ENCODE data around the gene CNTNAP4. TPM values are rescaled to one million over a fixed set of nuclear protein-coding genes. Genes with fewer than 3 reads are reported as not detected.

Gene CNTNAP4
- polyA plus RNA-seq, 2 donors, result not detected

DNA sequence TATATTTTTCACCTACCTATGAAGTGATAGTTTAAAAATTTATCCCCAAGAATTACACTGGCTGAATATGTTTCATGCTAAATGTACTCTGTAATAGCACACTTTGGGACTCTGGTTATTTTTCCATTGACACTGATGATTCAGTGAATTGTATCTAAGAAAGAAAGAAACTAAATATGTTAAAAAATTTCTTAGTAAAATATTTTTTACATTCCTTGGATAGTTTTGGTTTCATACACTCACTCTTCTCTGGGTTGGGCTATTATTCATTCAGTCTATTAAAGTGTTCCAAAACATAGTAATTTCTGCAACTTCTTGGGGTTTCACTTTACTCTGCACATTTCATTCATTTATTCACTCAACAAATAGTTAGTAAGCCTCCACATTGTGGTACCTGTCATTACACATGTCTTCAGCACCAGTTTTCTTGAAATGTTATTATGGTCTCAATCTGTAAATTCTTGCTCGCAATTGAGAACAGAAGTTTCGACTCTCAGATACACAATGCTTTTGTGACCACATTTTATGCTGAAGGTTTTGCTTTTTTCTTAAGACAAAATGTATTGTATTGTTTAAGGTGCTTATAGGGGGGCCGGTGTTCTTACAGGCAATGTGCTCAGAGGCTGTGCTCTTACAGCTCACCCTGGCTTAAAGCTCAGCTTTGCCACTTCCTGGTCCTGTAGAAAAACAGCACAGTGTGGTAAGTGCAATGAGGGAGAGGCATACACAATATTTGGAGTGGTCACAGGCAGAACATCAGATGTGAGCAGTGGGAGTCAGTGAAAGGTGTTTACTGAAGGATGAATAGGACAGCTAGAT, 17.4 kb downstream of the CNTNAP4 start:
- no peak overlapping the region for H3K4me3 ChIP-seq (ENCODE audit: low read depth in 1 of 2, low read length in 2 of 2)
- no peaks in the 10 kb centered on the region for H3K36me3 ChIP-seq (ENCODE audit: control insufficient read depth in 2 of 2, insufficient read depth in 2 of 2, low read length in 1 of 2)
- WGBS, 2 donors, result 88 to 92% methylated on average over 3 of the region's 3 CpGs
- H3K4me1 ChIP-seq (ENCODE audit: control insufficient read depth in 2 of 2, insufficient read depth in 2 of 2, low read length in 1 of 2), result no peaks in the 10 kb centered on the region
- no peaks in the 10 kb centered on the region for H3K9me3 ChIP-seq (ENCODE audit: control insufficient read depth in 2 of 2, insufficient read depth in 1 of 2, low read depth in 1 of 2, low read length in 1 of 2)
- H3K27me3 ChIP-seq (ENCODE audit: control insufficient read depth in 1 of 2, insufficient read depth in 2 of 2, low read length in 2 of 2), result no peaks in the 10 kb centered on the region
- H3K27ac ChIP-seq (ENCODE audit: low read depth in 2 of 2, low read length in 1 of 2), result no peak overlapping the region

DNA sequence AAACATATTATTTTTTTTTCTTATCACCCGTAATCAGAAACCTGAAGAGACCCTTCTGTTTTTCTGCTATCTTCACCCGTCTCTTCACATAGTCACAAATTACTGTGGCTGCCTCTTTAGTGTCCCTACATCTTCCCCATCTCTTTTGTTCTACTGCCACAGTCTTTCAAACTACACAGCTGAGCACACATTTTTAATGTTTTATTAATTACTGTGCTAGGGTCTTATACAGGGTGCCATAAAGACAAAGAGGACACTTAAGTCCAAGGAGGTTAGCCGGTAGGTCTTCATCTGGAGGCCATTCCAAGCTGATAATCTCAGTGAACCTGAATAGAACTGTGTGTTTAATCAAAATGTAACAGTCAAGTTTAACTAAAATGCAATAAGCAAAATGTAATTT, 20.7 kb downstream of the CNTNAP4 start:
- H3K27ac ChIP-seq (ENCODE audit: low read depth in 2 of 2, low read length in 1 of 2), result no peak overlapping the region

DNA sequence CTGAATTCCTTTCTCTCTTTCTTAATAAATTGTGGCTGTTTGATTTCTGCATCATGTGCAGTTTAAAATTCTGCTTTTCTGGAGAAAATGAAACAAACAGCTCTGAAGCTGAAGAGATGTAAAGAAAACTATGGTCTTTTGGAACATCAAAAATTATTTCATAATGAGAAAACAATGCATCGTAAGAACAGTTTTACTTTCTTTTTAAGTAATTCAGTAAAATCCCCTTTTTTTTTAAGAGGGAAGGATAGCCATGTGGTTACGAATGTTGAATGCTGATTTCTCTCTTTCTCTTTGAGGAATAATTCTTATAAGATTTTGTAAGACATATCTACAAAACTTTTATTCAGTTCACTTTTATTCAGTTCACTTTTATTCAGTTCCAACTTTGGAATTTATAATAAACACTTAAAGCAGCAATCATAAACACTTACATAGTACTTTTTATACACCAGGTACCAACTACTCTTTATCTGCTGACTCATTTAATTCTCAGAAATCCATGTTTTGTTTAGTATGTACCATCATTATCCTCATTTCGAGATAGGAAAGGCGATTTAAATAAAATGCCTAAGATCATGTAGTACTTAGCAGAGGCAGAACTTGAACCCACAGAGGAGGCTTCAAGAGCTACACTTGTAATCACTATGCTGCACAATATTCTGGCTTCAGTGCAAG, 26.6 kb downstream of the CNTNAP4 start:
- H3K4me3 ChIP-seq (ENCODE audit: low read depth in 1 of 2, low read length in 2 of 2), result no peak overlapping the region
- no peaks in the 10 kb centered on the region for H3K36me3 ChIP-seq (ENCODE audit: control insufficient read depth in 2 of 2, insufficient read depth in 2 of 2, low read length in 1 of 2)
- no peaks in the 10 kb centered on the region for H3K9me3 ChIP-seq (ENCODE audit: control insufficient read depth in 2 of 2, insufficient read depth in 1 of 2, low read depth in 1 of 2, low read length in 1 of 2)
- 76 to 81% methylated on average over 4 of the region's 4 CpGs for WGBS, 2 donors
- H3K27ac ChIP-seq (ENCODE audit: low read depth in 2 of 2, low read length in 1 of 2), result no peak overlapping the region
- H3K4me1 ChIP-seq (ENCODE audit: control insufficient read depth in 2 of 2, insufficient read depth in 2 of 2, low read length in 1 of 2), result no peaks in the 10 kb centered on the region
- H3K27me3 ChIP-seq (ENCODE audit: control insufficient read depth in 1 of 2, insufficient read depth in 2 of 2, low read length in 2 of 2), result no peaks in the 10 kb centered on the region

More for the DNA sequence above, 20.7 kb downstream of the CNTNAP4 start:
- Histone ChIP-seq H3K36me3 (ENCODE audit: control insufficient read depth in 2 of 2, insufficient read depth in 2 of 2, low read length in 1 of 2) (no peaks in the 10 kb centered on the region), H3K4me1 (ENCODE audit: control insufficient read depth in 2 of 2, insufficient read depth in 2 of 2, low read length in 1 of 2) (no peaks in the 10 kb centered on the region), H3K27me3 (ENCODE audit: control insufficient read depth in 1 of 2, insufficient read depth in 2 of 2, low read length in 2 of 2) (no peaks in the 10 kb centered on the region), H3K4me3 (ENCODE audit: low read depth in 1 of 2, low read length in 2 of 2) (no peak overlapping the region), H3K9me3 (ENCODE audit: control insufficient read depth in 2 of 2, insufficient read depth in 1 of 2, low read depth in 1 of 2, low read length in 1 of 2) (no peaks in the 10 kb centered on the region)
- 66 to 73% methylated on average over 3 of the region's 3 CpGs for WGBS, 2 donors

DNA sequence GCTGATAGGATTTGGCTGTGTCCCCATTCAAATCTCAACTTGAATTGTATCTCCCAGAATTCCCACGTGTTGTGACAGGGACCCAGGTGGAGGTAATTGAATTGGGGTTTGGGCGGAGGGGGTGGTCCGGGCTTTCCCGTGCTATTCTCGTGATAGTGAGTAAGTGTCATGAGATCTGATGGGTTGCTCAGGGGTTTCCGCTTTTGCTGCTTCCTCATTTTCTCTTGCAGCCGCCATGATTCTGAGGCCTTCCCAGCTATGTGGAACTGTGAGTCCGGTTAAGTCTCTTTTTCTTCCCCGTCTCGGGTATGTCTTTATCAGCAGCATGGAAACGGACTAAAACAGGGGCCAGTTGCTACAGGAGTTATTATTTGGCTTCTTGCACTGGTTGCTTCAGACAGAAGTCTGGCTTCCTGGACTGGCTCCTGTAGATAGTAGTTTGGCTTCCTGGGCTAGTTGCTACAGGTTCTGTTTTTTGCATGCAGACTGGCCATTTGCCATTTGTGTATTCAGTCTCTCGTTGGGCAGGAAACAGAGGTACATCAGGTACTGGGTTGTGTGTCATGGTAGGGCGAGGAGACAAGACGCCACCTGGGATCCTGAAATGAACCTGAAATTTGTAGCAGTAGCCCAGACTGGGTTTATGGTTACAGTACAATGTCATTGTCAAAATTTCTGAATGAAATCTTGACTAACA, 32.6 kb downstream of the CNTNAP4 start:
- H3K27ac ChIP-seq (ENCODE audit: low read depth in 2 of 2, low read length in 1 of 2), result no peak overlapping the region
- no peaks in the 10 kb centered on the region for H3K4me1 ChIP-seq (ENCODE audit: control insufficient read depth in 2 of 2, insufficient read depth in 2 of 2, low read length in 1 of 2)
- no peaks in the 10 kb centered on the region for H3K27me3 ChIP-seq (ENCODE audit: control insufficient read depth in 1 of 2, insufficient read depth in 2 of 2, low read length in 2 of 2)
- WGBS, 2 donors, result 89 to 92% methylated on average over 14 of the region's 14 CpGs
- H3K9me3 ChIP-seq (ENCODE audit: control insufficient read depth in 2 of 2, insufficient read depth in 1 of 2, low read depth in 1 of 2, low read length in 1 of 2), result peaks cover 0 to 3% of the 10 kb centered on the region in 2 donors
- H3K4me3 ChIP-seq (ENCODE audit: low read depth in 1 of 2, low read length in 2 of 2), result no peak overlapping the region
- no peaks in the 10 kb centered on the region for H3K36me3 ChIP-seq (ENCODE audit: control insufficient read depth in 2 of 2, insufficient read depth in 2 of 2, low read length in 1 of 2)

DNA sequence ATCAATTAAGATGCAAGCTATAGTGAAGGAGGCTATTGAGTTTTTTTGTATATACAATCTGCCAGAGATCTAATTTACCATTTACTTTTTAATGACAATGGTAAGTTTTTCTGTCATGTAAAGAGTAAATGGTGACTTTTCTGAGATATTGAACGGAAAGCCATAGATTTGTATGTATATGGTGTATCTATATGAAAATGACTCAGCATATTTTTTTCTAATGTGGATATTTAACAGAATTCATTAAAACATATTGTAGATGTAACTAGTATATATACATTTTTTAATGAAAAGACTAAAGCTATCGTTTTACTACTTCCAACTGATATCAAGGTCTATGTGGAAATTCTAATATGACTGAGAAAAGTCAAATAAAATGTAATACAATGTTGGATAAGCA, 34.1 kb downstream of the CNTNAP4 start:
- no peaks in the 10 kb centered on the region for H3K27me3 ChIP-seq (ENCODE audit: control insufficient read depth in 1 of 2, insufficient read depth in 2 of 2, low read length in 2 of 2)
- peaks cover 0 to 3% of the 10 kb centered on the region in 2 donors for H3K9me3 ChIP-seq (ENCODE audit: control insufficient read depth in 2 of 2, insufficient read depth in 1 of 2, low read depth in 1 of 2, low read length in 1 of 2)
- WGBS, 2 donors, result 76 to 82% methylated on average over 2 of the region's 2 CpGs
- H3K36me3 ChIP-seq (ENCODE audit: control insufficient read depth in 2 of 2, insufficient read depth in 2 of 2, low read length in 1 of 2), result no peaks in the 10 kb centered on the region
- no peaks in the 10 kb centered on the region for H3K4me1 ChIP-seq (ENCODE audit: control insufficient read depth in 2 of 2, insufficient read depth in 2 of 2, low read length in 1 of 2)
- no peak overlapping the region for H3K4me3 ChIP-seq (ENCODE audit: low read depth in 1 of 2, low read length in 2 of 2)
- no peak overlapping the region for H3K27ac ChIP-seq (ENCODE audit: low read depth in 2 of 2, low read length in 1 of 2)

DNA sequence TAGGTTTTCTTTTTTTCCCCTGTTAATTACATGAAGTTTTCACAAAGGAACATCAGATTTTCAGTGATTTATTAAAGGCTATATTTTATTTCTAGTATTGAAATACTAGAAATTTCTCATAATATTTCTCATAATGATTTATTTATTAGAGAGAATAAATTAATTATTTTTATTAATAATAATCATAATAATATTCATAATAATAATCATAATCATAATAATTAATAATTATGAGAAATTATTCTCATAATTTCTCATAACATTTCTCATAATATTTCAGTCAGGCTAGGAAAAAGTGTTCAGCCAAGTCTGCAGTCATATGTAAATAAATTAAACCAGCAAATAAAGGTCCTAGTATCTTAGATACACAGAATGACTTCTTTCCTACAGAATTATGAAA, 41.4 kb downstream of the CNTNAP4 start:
- no peaks in the 10 kb centered on the region for H3K9me3 ChIP-seq (ENCODE audit: control insufficient read depth in 2 of 2, insufficient read depth in 1 of 2, low read depth in 1 of 2, low read length in 1 of 2)
- no peaks in the 10 kb centered on the region for H3K36me3 ChIP-seq (ENCODE audit: control insufficient read depth in 2 of 2, insufficient read depth in 2 of 2, low read length in 1 of 2)
- no peaks in the 10 kb centered on the region for H3K27me3 ChIP-seq (ENCODE audit: control insufficient read depth in 1 of 2, insufficient read depth in 2 of 2, low read length in 2 of 2)
- H3K4me1 ChIP-seq (ENCODE audit: control insufficient read depth in 2 of 2, insufficient read depth in 2 of 2, low read length in 1 of 2), result no peaks in the 10 kb centered on the region
- H3K27ac ChIP-seq (ENCODE audit: low read depth in 2 of 2, low read length in 1 of 2), result no peak overlapping the region
- no peak overlapping the region for H3K4me3 ChIP-seq (ENCODE audit: low read depth in 1 of 2, low read length in 2 of 2)

DNA sequence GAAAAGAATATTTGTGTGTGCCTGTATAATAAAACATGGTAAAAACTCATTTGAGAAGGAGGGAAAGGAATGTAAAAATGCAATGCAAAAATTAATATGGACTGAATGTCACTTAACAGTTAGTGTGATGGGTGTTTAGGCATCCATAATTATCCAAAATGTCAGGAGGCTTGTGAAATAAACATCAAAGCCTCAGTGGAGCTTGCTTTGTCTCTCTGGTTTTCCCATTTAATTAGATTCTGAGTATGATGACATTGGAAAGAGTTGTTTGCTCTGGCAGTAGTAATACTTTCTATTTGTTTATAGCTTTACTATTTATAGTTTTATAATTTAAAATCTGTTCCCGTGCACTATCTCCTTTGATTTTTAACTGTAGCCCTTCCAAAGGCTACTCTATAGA, 51.9 kb downstream of the CNTNAP4 start:
- WGBS, 2 donors, result 30 to 37% methylated on average over 1 of the region's 1 CpG
- H3K4me1 ChIP-seq (ENCODE audit: control insufficient read depth in 2 of 2, insufficient read depth in 2 of 2, low read length in 1 of 2), result no peaks in the 10 kb centered on the region
- no peaks in the 10 kb centered on the region for H3K36me3 ChIP-seq (ENCODE audit: control insufficient read depth in 2 of 2, insufficient read depth in 2 of 2, low read length in 1 of 2)
- H3K4me3 ChIP-seq (ENCODE audit: low read depth in 1 of 2, low read length in 2 of 2), result no peak overlapping the region
- H3K27me3 ChIP-seq (ENCODE audit: control insufficient read depth in 1 of 2, insufficient read depth in 2 of 2, low read length in 2 of 2), result no peaks in the 10 kb centered on the region
- peaks cover 0 to 3% of the 10 kb centered on the region in 2 donors for H3K9me3 ChIP-seq (ENCODE audit: control insufficient read depth in 2 of 2, insufficient read depth in 1 of 2, low read depth in 1 of 2, low read length in 1 of 2)
- H3K27ac ChIP-seq (ENCODE audit: low read depth in 2 of 2, low read length in 1 of 2), result no peak overlapping the region

GRCh38 chr16:76335180-76335974, 58.2 kb downstream of the CNTNAP4 start:
- no peak overlapping the region for H3K4me3 ChIP-seq (ENCODE audit: low read depth in 1 of 2, low read length in 2 of 2)
- no peaks in the 10 kb centered on the region for H3K36me3 ChIP-seq (ENCODE audit: control insufficient read depth in 2 of 2, insufficient read depth in 2 of 2, low read length in 1 of 2)
- no peaks in the 10 kb centered on the region for H3K9me3 ChIP-seq (ENCODE audit: control insufficient read depth in 2 of 2, insufficient read depth in 1 of 2, low read depth in 1 of 2, low read length in 1 of 2)
- no peaks in the 10 kb centered on the region for H3K27me3 ChIP-seq (ENCODE audit: control insufficient read depth in 1 of 2, insufficient read depth in 2 of 2, low read length in 2 of 2)
- H3K4me1 ChIP-seq (ENCODE audit: control insufficient read depth in 2 of 2, insufficient read depth in 2 of 2, low read length in 1 of 2), result no peaks in the 10 kb centered on the region
- 72 to 85% methylated on average over 3 of the region's 3 CpGs for WGBS, 2 donors
- no peak overlapping the region for H3K27ac ChIP-seq (ENCODE audit: low read depth in 2 of 2, low read length in 1 of 2)

DNA sequence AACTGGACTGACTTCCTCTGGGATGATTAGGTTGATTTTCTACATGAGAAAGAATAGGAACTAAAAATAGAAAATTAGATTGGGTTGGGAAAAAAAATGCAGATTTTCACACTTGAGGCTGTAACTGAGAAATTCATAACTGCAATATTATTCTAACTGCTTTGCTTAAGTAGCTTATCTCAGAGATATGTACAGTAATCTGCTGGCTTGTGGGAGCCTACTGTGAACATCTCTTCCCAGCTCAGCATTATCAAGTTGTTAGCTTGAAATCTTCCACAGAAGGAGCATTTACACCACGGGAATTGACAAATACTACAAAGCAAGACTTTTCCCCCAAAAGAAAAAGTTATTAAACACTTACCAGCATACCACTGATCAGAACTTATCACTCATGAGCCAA, 58.9 kb downstream of the CNTNAP4 start:
- no peaks in the 10 kb centered on the region for H3K9me3 ChIP-seq (ENCODE audit: control insufficient read depth in 2 of 2, insufficient read depth in 1 of 2, low read depth in 1 of 2, low read length in 1 of 2)
- H3K27me3 ChIP-seq (ENCODE audit: control insufficient read depth in 1 of 2, insufficient read depth in 2 of 2, low read length in 2 of 2), result no peaks in the 10 kb centered on the region
- no peaks in the 10 kb centered on the region for H3K4me1 ChIP-seq (ENCODE audit: control insufficient read depth in 2 of 2, insufficient read depth in 2 of 2, low read length in 1 of 2)
- no peaks in the 10 kb centered on the region for H3K36me3 ChIP-seq (ENCODE audit: control insufficient read depth in 2 of 2, insufficient read depth in 2 of 2, low read length in 1 of 2)
- 61 to 83% methylated on average over 1 of the region's 1 CpG for whole genome bisulfite sequencing, 2 donors
- H3K4me3 ChIP-seq (ENCODE audit: low read depth in 1 of 2, low read length in 2 of 2), result no peak overlapping the region
- H3K27ac ChIP-seq (ENCODE audit: low read depth in 2 of 2, low read length in 1 of 2), result no peak overlapping the region
